ENCODE results near the gene MMP7. TPM values are rescaled to one million over a fixed set of nuclear protein-coding genes. Genes with fewer than 3 reads are reported as not detected.

MMP7 gene
- total RNA-seq, 2 donors from 2014 or later, result 54.5 to 105 TPM

DNA sequence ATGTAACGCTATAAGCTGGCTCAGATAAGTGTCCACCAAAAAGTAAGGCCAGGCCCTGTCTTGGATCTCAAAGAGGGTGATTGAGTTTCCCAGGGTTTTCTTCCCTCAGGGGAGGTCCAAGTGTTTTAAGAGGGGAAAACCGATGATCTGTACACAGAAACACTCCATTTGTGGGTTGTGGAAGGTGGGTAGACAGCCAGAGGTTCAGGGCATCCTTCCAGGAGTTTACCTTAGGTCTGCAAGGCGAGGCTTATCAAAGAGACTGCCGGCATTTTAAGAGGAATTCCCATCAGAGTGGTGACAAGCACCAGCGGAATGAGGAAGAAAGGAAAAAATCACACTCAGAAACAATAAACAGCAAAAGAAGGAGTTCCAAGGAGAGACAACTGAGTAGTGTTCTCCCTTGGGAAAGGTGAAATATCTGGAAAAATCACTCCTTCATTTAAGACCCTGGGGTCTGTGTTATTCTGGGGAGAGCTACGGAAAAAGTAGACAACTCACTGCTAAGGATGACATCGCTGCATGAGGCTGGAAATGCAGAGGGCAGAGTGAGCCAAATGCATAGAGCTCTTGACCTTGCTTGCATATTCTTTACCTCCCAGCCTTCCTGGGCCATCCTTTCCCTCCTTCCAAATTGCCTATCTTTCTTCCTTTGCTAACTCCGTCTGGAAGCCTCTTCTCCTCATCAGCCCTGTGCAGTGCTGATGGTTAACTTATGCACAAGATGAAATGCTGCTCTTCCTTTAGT is 22.1 kb upstream of the MMP7 start:
- no peaks in the 10 kb centered on the region for H3K27me3 ChIP-seq
- no peaks in the 10 kb centered on the region for H3K36me3 ChIP-seq (replicated peaks in 1 of 2; ENCODE audit: insufficient read depth in 1 of 2, low read depth in 2 of 2)
- DNase-seq, result peak in 3 of 4 donors; percentile 11 to 51 (median 21)
- H3K9me3 ChIP-seq, result no peaks in the 10 kb centered on the region
- peak; percentile 84 for ATAC-seq
- H3K4me3 ChIP-seq, result no peak overlapping the region
- H3K4me1 ChIP-seq, result peaks cover 10% of the 10 kb centered on the region
- WGBS, 2 donors, result 39 to 44% methylated on average over 8 of the region's 8 CpGs
- TF ChIP-seq POLR2A (IDR thresholded peaks at IDR 0.05), result no peak
- TF ChIP-seq, protein P1, sequence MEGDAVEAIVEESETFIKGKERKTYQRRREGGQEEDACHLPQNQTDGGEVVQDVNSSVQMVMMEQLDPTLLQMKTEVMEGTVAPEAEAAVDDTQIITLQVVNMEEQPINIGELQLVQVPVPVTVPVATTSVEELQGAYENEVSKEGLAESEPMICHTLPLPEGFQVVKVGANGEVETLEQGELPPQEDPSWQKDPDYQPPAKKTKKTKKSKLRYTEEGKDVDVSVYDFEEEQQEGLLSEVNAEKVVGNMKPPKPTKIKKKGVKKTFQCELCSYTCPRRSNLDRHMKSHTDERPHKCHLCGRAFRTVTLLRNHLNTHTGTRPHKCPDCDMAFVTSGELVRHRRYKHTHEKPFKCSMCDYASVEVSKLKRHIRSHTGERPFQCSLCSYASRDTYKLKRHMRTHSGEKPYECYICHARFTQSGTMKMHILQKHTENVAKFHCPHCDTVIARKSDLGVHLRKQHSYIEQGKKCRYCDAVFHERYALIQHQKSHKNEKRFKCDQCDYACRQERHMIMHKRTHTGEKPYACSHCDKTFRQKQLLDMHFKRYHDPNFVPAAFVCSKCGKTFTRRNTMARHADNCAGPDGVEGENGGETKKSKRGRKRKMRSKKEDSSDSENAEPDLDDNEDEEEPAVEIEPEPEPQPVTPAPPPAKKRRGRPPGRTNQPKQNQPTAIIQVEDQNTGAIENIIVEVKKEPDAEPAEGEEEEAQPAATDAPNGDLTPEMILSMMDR (IDR thresholded peaks at IDR 0.05), result no peak
- H3K27ac ChIP-seq, result peak overlapping the region; percentile 5 to 75 (median 34)
- intact Hi-C loops (cut with DNase I), result no loop called here

DNA sequence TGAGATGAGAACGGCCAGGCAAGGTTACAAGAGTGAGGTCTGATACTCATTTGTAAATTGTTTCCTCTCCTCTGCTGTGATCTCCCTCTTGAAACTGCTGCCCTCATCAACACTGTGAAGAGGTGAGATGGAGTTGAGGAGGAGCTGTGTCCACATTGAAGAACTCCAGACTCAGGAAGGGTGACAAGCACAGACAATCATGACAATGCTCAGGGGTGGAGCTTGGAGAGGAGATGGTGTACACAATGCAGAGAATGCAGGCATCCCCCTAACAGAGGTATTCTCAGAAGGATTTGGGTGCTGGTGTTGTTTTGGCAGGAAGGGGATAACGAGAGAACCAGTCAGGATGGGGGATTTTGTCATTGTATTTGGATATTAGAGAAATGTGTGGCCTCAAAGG is 21.5 kb upstream of the MMP7 start:
- H3K4me1 ChIP-seq, result peaks cover 10% of the 10 kb centered on the region
- H3K27ac ChIP-seq, result peak overlapping the region; percentile 5 to 75 (median 34)
- intact Hi-C loops (cut with DNase I), result no loop called here
- no peak overlapping the region for H3K4me3 ChIP-seq
- 55 to 58% methylated on average over 2 of the region's 2 CpGs for WGBS, 2 donors
- no peaks in the 10 kb centered on the region for H3K36me3 ChIP-seq (replicated peaks in 1 of 2; ENCODE audit: insufficient read depth in 1 of 2, low read depth in 2 of 2)
- H3K27me3 ChIP-seq, result no peaks in the 10 kb centered on the region
- DNase-seq (no peak), ATAC-seq (peak; percentile 40)
- no peaks in the 10 kb centered on the region for H3K9me3 ChIP-seq
- TF ChIP-seq, protein P1 (IDR thresholded peaks at IDR 0.05), result no peak
- no peak for TF ChIP-seq POLR2A (IDR thresholded peaks at IDR 0.05)

DNA sequence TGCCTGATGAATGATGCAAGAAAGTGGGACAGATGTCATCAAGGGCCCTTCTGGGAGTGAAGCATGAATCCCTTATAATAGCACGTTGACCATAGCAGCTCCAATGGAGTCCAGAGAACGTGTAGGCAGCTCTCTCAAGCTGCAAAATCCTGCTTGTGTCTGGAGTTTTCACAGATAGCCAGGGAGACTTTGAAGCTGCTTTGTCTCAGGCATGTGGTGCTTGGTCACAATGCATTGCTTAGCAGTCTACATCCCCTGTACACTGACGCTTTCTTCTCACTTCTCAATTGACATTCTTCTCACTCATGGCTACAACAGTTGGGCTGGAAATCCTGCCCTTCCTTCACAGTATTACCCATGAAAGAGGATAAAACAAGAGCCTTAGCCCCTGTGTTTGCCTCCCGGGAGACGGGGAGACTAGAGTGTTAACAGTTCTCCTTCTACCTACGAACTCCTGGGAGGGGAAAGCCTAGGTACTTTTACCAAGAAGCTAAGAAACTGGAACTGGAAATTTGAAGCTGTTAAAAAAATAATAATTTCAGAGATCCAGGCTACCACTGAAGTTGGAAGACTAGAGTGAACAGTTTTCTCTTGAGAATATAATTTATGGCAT is 20.7 kb upstream of the MMP7 start:
- Histone ChIP-seq H3K36me3 (replicated peaks in 1 of 2; ENCODE audit: insufficient read depth in 1 of 2, low read depth in 2 of 2) (no peaks in the 10 kb centered on the region), H3K4me1 (peaks cover 10% of the 10 kb centered on the region), H3K9me3 (no peaks in the 10 kb centered on the region), H3K4me3 (no peak overlapping the region), H3K27ac (peak overlapping the region in 2 of 4 donors; percentile 63 to 75), H3K27me3 (no peaks in the 10 kb centered on the region)
- WGBS, 2 donors, result 55 to 56% methylated on average over 6 of the region's 6 CpGs
- intact Hi-C loops (cut with DNase I), result no loop called here
- TF ChIP-seq POLR2A (IDR thresholded peaks at IDR 0.05), result no peak
- TF ChIP-seq, protein P1 (IDR thresholded peaks at IDR 0.05), result no peak
- no peak for ATAC-seq
- DNase-seq, result no peak

DNA sequence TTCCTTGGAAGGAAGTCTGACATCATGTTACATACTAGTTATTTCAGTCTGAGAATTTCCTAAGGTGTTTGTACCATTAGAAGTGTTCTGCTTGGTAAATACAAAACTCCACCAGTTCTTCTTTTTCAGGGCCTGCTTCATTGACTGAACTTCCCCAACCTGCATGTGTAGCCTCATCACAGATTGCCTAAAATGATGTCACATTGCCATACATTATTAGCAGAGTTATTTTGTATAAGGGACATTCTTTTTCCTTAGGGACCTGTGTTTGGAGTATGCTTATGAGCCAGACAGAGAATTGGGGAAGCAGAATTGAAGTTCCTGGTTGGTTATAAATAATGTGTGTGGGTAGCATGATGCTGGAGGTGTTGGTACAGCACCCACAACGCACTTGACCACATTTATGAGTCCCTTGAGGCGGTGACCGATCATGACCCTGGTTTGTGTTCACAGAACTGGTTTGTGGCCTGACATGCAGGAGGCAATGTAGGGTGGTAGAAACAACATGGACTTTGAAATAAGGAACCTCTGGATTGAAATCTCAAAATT is 16.4 kb upstream of the MMP7 start:
- peaks cover under 1% of the 10 kb centered on the region for H3K4me1 ChIP-seq
- DNase-seq (peak in 1 of 4 donors; percentile 35), ATAC-seq (no peak)
- no peak overlapping the region for H3K27ac ChIP-seq
- no peak for TF ChIP-seq POLR2A (IDR thresholded peaks at IDR 0.05)
- TF ChIP-seq, protein P1 (IDR thresholded peaks at IDR 0.05), result no peak
- H3K27me3 ChIP-seq, result no peaks in the 10 kb centered on the region
- WGBS, 2 donors, result 66 to 67% methylated on average over 3 of the region's 3 CpGs
- no peaks in the 10 kb centered on the region for H3K9me3 ChIP-seq
- no peak overlapping the region for H3K4me3 ChIP-seq
- H3K36me3 ChIP-seq (replicated peaks in 1 of 2; ENCODE audit: insufficient read depth in 1 of 2, low read depth in 2 of 2), result no peaks in the 10 kb centered on the region
- intact Hi-C loops (cut with DNase I), result no loop called here
